GM21717 (cell line): ENCODE data around the gene KIRREL3.

Experiments used
- ATAC-seq: cut with Tn5 transposase; IDR thresholded peaks from one replicate; pipeline ENCODE4 v1.9.1; 2021; ENCODE audit warnings: mild to moderate bottlenecking, moderate library complexity; ENCODE audit not compliant: unreplicated experiment

The KIRREL3 gene

DNA sequence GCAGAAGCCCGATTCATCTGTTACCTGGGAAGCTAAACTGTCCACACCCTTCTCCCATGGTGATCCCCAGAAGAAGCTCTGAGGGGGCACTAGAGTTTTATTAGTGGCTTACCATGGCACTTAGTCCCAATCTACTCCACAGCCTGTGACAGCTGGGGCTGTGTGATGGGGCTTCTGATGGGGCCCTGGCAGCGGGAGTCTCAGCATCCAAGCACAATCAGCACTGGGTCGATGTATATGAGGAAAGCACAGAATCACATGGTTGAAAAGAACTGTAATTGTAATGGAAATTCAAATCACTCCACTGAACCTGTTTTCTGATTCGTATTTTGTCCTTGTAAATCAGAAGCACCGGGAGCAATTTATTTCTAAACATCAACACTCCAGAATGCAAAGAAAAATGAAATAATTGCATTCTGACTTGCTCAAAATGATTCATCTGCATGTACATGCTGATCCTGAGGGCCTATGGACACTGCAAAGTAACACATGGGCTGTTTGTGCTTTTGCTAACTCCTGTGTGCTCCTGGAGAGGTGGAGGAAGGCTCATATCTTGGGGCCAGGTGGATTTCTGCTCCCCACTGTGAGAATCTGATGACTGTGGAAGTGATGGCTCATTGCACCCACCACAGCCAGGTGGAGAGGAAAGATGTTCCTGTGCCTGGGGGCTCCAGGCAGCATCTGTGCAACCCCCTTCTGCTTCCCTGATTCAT, 203.0 kb downstream of the KIRREL3 start:
- no peak for ATAC-seq

DNA sequence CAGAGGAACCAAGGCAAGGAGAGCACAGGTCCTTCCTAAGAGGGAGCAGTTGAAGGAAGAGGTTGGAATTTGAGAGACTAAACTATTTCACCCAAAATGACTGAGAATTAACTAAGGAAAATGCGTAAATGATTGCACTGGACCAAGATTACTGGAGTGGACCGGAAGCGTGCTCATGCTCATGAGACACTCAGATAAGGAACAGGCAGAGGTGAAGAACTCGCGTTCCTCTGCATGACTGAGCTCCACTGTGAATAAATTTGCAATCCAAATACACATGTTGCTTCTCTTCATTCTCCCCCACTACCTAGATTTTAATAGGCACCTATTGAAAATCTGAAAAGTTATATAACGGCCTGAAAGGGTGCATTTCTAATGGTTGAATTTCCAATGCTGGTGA, 207.0 kb downstream of the KIRREL3 start:
- no peak for ATAC-seq

DNA sequence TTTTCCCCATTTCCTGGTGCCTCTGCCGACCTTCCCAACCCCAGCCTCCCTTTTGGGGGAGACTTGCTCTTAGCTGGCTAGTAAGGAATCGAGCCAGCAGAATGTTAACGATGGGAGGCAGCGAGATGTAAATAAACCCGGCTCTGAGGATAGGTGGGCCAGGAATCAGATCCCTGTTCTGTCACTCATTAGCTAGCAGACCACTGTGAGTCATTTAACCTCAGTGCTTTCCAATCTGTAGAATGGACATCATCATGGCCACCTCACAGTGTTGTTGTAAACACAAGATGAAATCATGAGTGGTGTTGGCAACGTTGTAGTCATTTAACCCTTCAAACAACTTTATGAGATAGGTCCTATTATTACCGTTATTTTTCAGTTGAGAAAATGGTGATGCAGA, 208.6 kb downstream of the KIRREL3 start:
- ATAC-seq: no peak

GRCh38 chr11:126791446-126791845, 209.1 kb downstream of the KIRREL3 start:
- ATAC-seq: no peak

DNA sequence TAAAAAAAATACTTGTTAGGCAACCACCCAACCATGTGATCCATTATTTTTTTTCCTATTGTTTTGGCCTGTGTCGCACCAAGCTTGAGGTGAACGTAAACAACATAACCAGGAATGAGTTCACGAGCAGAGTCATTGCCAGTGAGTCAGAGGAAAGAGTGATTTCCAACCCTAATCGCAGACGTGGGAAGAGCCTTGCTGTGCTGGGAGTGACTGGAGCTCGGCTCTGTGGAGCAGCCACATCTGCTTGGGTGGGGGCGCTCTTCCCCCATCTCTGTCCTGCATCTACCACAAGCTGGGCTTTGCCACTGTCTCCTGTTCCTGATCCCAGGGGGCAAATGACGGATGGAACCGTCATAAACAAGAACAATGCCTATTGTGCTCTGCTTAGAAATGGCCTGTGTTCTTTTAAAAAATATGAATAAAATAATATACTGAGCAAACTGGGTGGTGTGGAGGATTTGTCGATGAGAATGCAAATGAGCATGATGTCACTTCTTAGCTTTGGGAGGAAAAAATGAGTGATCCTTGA, 210.0 kb downstream of the KIRREL3 start:
- ATAC-seq: no peak

GRCh38 chr11:126782810-126783209, 217.8 kb downstream of the KIRREL3 start:
- ATAC-seq: no peak

- no peak for ATAC-seq
These were observed 218.6 kb downstream of the KIRREL3 start for GRCh38 chr11:126781942-126782341.

GRCh38 chr11:126776119-126776518, 224.5 kb downstream of the KIRREL3 start:
- no peak for ATAC-seq

- no peak for ATAC-seq
These were observed 228.3 kb downstream of the KIRREL3 start for GRCh38 chr11:126772267-126772666.

GRCh38 chr11:126768702-126769101, 231.9 kb downstream of the KIRREL3 start:
- ATAC-seq: no peak

DNA sequence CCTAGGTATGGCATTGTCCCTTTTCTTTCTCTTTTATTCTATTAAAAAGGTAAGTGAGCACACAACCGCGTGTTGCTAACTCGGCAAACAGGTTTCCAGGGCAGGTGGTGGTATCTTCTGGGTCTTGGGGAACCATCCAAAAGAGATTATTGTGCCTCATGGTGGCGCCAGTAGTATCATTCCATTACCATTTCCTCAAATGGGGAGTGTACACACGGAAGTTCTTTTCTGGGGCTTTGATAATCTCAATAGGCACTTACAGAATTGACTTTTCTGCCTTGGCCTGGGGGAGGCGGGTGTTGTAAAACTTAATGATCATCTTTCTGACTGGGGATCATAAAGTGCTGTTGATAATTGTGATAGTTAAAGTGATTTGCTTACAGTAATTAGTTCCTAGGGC, 234.1 kb downstream of the KIRREL3 start:
- ATAC-seq: no peak

DNA sequence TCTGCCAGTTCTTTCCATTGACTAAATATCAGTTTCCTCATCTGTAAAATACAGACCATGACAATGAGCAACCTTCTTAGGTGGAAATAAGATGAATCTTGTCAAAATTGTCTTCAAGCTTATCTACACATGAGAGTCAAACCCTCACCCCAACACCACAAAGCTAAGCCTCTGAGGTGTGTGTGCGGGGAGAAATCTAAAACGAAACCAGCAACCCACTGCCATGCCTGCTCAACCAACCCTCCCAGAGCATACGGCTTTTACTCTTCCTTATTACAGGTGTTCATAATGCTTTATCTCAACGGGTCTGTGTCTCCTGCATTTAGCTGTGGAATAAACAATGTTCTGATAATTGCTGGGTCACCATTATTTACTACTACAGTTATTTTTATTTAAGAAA, 235.4 kb downstream of the KIRREL3 start:
- ATAC-seq: no peak

GRCh38 chr11:126764231-126764630, 236.3 kb downstream of the KIRREL3 start:
- no peak for ATAC-seq

GRCh38 chr11:126756855-126757254, 243.7 kb downstream of the KIRREL3 start:
- no peak for ATAC-seq

DNA sequence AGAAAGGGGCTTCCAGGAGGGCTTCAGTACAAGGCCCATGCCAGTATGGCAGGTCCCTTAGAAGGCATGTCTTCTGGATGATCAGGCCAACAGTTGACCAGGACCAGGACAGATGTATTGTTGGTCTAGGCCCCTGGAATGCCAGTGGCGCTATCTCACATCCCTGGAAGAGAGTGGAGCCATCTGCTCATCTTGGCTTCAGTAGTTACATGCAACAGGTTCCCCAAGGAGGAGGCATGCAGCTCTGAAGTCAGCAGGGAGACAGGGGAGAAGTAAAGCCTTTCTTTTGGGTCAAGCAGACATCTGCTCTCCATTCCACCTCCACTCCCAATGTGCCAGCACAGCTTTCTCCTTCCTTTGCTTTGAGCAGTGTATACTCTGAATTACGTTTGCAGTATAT, 244.1 kb downstream of the KIRREL3 start:
- ATAC-seq: no peak

- no peak for ATAC-seq
These were observed 245.0 kb downstream of the KIRREL3 start for GRCh38 chr11:126755526-126755925.

DNA sequence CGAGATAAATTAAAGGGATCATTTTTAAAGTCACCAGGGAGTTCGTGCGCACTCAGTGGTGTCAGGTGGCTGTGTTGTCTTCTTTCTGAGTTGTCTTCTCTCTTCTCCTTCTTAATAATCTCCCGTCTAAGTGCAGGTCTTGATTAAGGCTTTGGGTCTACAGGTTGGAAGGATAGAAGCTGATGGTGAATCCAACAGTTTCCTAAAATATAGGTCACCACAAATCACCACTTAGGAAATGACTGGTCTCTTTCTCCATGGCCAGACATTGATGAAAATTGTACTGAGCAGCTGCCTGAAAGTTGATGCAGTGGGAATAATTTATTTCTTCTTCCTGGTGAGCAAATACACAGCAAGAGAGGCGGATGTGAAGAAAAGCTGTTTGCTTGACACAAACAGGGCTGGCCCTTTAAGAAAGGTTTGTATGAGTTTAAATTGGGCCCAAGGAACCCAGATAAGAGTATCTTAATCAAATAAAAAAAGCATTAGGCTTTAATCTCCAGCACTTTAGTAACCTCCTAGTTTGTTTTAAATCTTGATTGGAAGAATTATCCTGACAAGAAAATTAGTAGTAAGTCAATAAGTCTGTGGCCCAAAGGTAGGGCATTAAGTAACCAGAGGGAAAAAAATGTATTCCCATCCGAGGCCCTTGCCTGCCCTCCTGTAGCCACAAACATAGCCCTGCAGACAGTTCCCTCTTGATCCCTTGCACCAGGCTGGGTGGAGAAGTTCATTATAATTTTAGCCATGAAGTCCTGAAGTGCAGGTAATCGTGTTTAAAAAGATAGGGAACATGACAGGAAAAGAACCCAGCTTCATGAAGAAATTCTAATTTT, 245.8 kb downstream of the KIRREL3 start:
- no peak for ATAC-seq

GRCh38 chr11:126753990-126754389, 246.6 kb downstream of the KIRREL3 start:
- ATAC-seq: no peak

DNA sequence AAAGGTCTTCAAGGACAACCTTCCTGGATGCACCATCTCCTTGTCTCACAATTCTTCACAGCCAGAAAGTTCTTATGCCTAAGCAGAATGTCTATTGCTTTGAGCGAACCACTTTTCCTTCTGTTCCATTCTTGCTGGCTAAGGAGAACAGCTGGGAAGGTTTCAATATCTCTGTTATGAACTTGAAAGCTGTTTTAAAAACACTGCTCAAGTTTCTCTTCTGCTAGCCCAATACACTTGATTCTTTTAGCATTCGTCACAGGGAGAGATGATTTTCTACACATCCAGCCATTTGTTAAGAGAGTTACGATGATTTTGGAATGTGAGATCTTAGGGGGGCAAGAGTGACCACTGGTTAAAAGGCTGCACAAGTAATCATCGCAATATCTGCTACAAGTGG, 249.3 kb downstream of the KIRREL3 start:
- ATAC-seq: no peak

DNA sequence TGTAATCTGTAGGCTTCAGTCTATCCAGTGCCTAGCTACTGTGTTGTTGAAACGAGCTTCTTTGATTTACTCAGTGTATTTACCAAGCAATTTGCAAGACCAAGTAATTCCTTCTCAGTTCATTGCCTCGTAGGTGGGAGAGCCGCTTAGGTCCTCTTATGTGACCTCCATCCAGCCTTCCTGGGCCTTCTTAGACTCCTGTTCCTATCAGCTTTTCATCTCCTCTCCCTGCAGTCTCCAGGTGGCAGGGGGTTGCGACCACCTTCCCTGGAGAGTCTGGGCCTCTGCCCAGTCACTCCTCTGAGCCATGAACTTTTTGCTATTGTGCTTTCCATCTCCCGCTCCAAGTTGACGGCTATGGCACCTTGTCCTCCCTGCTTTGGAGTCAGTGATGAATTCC, 251.8 kb downstream of the KIRREL3 start:
- ATAC-seq: no peak

DNA sequence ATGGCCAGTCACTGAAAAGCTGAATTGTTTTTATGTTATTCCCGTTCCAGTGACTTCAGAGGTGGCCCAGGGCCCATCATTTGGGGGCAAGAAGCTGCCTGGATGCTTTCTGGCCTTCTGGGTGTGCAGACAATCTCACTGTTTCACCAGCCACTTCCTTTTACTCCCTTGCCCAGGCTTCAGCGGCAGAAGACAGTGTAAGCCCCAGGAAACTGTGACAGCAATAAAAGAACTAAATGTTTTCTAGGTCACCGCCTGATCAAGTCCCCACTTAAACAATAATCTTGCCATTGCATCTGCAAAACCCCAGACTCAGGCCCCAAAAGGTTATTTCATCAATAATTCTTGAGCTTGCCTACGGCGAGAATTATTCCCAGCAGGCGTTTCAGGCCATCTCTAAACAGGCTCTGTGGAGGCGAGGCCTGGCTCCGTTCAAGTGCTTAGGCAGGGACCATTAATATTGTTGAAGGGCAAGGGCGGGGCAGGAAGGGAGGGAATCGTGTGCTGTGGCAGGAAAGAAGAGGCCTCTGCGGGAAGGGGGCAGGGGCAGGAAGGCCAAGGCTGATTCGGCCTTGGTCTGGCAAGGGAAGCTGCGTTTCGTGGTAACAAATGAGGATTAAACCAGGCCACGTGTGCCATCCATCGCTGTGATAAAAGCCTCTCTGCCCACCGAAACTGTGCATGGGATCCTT, 252.3 kb downstream of the KIRREL3 start:
- ATAC-seq: no peak

DNA sequence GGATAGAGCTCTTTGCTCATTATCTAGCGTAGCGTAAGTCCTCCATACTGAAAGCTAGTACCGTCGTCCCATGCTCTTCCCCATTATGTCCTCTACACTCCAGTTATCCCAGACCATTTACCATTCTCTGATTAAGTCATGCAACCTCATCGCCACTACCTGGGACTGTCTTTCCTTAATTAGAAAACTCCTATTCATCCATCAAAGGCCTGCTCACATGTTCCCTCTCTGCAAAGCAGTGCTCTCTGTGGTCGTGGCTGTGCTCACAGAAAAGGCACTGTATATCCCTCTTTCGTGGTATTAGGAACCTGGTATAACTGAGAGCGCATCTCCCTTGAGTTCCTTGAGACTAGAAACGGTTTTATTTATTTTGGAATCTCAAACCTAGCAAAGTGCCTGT, 253.3 kb downstream of the KIRREL3 start:
- ATAC-seq: no peak
